Muscle of leg (tissue), 11 donors: ENCODE measurements around the gene ZNF701. TPM values are rescaled to one million over a fixed set of nuclear protein-coding genes. Genes with fewer than 3 reads are reported as not detected.

ENCODE experiments used
- DNase-seq: peaks from one replicate; pipeline ENCODE4 v3.0.0; 2013
- H3K27ac ChIP-seq: one replicate; pipeline ENCODE4 v1.5.1; 2013; ENCODE audit warnings: mild to moderate bottlenecking, low read length, control low read depth
- H3K27me3 ChIP-seq: one replicate; pipeline ENCODE4 v1.6.1; 2013; ENCODE audit warnings: low read length; ENCODE audit not compliant: control insufficient read depth, insufficient read depth
- H3K36me3 ChIP-seq: one replicate; pipeline ENCODE4 v1.6.1; 2013; ENCODE audit warnings: low read length; ENCODE audit not compliant: control insufficient read depth, insufficient read depth
- H3K4me1 ChIP-seq: one replicate; pipeline ENCODE4 v1.6.1; 2013; ENCODE audit warnings: low read length; ENCODE audit not compliant: control insufficient read depth, insufficient read depth
- H3K4me3 ChIP-seq: one replicate; pipeline ENCODE4 v1.5.1; 2013; ENCODE audit warnings: low read length, control low read depth
- H3K9me3 ChIP-seq: replicated peaks from 2 replicates; pipeline ENCODE4 v1.6.1; 2013; ENCODE audit warnings: low read depth, low read length; ENCODE audit not compliant: control insufficient read depth
- WGBS: methylation state at CpG from one replicate; pipeline ENCODE4 v1.1.5; 2013; ENCODE audit warnings: missing lambda C conversion rate; ENCODE audit not compliant: insufficient coverage; 5-methylcytosine and 5-hydroxymethylcytosine counted together
- polyA plus RNA-seq, 8 donors: library from polyadenylated mRNA; unstranded; fragments of 120-200 nt; gene quantifications; one replicate each; pipeline versions ENCODE4 v1.2.1 to v1.2.3, GENCODE V29; 2013; ENCODE audit warnings: inconsistent platforms in 1 of 8, low replicate concordance in 1 of 8; ENCODE audit not compliant: insufficient read length in 8 of 8, insufficient read depth in 1 of 8
- total RNA-seq: library from RNA; stranded (reverse); fragments of 120-200 nt; gene quantifications from one replicate; pipeline ENCODE4 v1.2.4, GENCODE V29; 2013

Gene ZNF701
- total and polyA plus RNA-seq, 9 donors: 6.4 to 12.5 (median 8.4) TPM

- peaks cover 12% of the 10 kb centered on the region for H3K4me1 ChIP-seq
- no peak for DNase-seq
- no peak overlapping the region for H3K27ac ChIP-seq
- peaks cover 16% of the 10 kb centered on the region for H3K36me3 ChIP-seq
- WGBS: 95% methylated on average over 4 of the region's 11 CpGs
- H3K27me3 ChIP-seq: no peaks in the 10 kb centered on the region
- H3K4me3 ChIP-seq: no peak overlapping the region
- no peaks in the 10 kb centered on the region for H3K9me3 ChIP-seq
Observed at GRCh38 chr19:52635786-52636570, 65.9 kb downstream of the ZNF701 start.

Other genes starting within 250 kb of the ZNF701 start
- gene ZNF610, start 234.0 kb upstream of the ZNF701 start, total RNA-seq: 4.3 TPM
- 1 to 10 TPM; 2.9 to 5.3 (median 3.9) TPM for gene ZNF610, start 234.0 kb upstream of the ZNF701 start, polyA plus RNA-seq
- gene ZNF880, start 200.4 kb upstream of the ZNF701 start, total RNA-seq: 25.4 TPM
- 10 to 100 TPM; 11.0 to 16.7 (median 14.9) TPM for gene ZNF880, start 200.4 kb upstream of the ZNF701 start, polyA plus RNA-seq
- gene ZNF528, start 172.4 kb upstream of the ZNF701 start, total RNA-seq: 30.0 TPM
- gene ZNF528, start 172.4 kb upstream of the ZNF701 start, polyA plus RNA-seq: 10 to 100 TPM; 14.1 to 27.8 (median 17.3) TPM
- 0.22 TPM for gene ZNF534, start 141.1 kb upstream of the ZNF701 start, total RNA-seq
- 1 to 10 TPM in 3 of 8 donors, under 1 TPM in 5; 0.50 to 1.2 (median 0.73) TPM for gene ZNF534, start 141.1 kb upstream of the ZNF701 start, polyA plus RNA-seq
- gene ZNF578, start 116.7 kb upstream of the ZNF701 start, total RNA-seq: 5.9 TPM
- 1 to 10 TPM; 1.3 to 4.1 (median 3.0) TPM for gene ZNF578, start 116.7 kb upstream of the ZNF701 start, polyA plus RNA-seq
- gene ZNF808, start 42.6 kb upstream of the ZNF701 start, total RNA-seq: 15.9 TPM
- gene ZNF808, start 42.6 kb upstream of the ZNF701 start, polyA plus RNA-seq: 1 to 10 TPM; 3.6 to 7.6 (median 5.6) TPM
- 45.7 TPM for gene ZNF83, start 68.1 kb downstream of the ZNF701 start, total RNA-seq
- 10 to 100 TPM; 25.6 to 53.9 (median 36.5) TPM for gene ZNF83, start 68.1 kb downstream of the ZNF701 start, polyA plus RNA-seq
- gene ZNF611, start 164.8 kb downstream of the ZNF701 start, total RNA-seq: 9.0 TPM
- 10 to 100 TPM in 1 of 8 donors, 1 to 10 TPM in 7; 4.9 to 10.5 (median 6.8) TPM for gene ZNF611, start 164.8 kb downstream of the ZNF701 start, polyA plus RNA-seq
- gene ZNF600, start 216.5 kb downstream of the ZNF701 start, total RNA-seq: 2.8 TPM
- 1 to 10 TPM; 1.4 to 4.7 (median 2.6) TPM for gene ZNF600, start 216.5 kb downstream of the ZNF701 start, polyA plus RNA-seq